MM.1S (cell line): ENCODE data around the gene TEAD4.

Experiments used
- DNase-seq: peaks from one replicate; pipeline ENCODE4 v3.0.0-alpha.2; 2015
- H2AFZ ChIP-seq: fragments of 300-600 bp; sonication (generic); 2 replicates; pipeline ENCODE4 v1.6.0; 2016; ENCODE audit warnings: antibody characterized with exemption, low read length
- H3F3A ChIP-seq: fragments of 300-600 bp; sonication (generic); 2 replicates; pipeline ENCODE4 v1.6.1; 2016; ENCODE audit warnings: mild to moderate bottlenecking, antibody characterized with exemption, low read length, moderate library complexity, mixed read lengths; ENCODE audit not compliant: insufficient read depth
- H3K27ac ChIP-seq: fragments of 300-600 bp; sonication (generic); 2 replicates; pipeline ENCODE4 v1.5.1; 2016; ENCODE audit warnings: mild to moderate bottlenecking, low read length
- H3K27me3 ChIP-seq: fragments of 300-600 bp; sonication (generic); replicated peaks from 2 replicates; pipeline ENCODE4 v1.6.0; 2016; ENCODE audit warnings: low read length; ENCODE audit not compliant: insufficient read depth
- H3K36me3 ChIP-seq: fragments of 300-600 bp; sonication (generic); replicated peaks from 2 replicates; pipeline ENCODE4 v1.6.1; 2016; ENCODE audit warnings: mild to moderate bottlenecking, low read length, mixed read lengths; ENCODE audit not compliant: insufficient read depth
- H3K4me1 ChIP-seq: fragments of 300-600 bp; sonication (generic); 2 replicates; pipeline ENCODE4 v1.6.1; 2016; ENCODE audit warnings: low read length, mixed read lengths
- H3K4me2 ChIP-seq: fragments of 300-600 bp; sonication (generic); 2 replicates; pipeline ENCODE4 v1.6.0; 2016; ENCODE audit warnings: low read depth, low read length
- H3K4me3 ChIP-seq: fragments of 300-600 bp; sonication (generic); 2 replicates; pipeline ENCODE4 v1.5.1; 2016; ENCODE audit warnings: low read length, mixed read lengths
- H3K79me2 ChIP-seq: fragments of 300-600 bp; sonication (generic); 2 replicates; pipeline ENCODE4 v1.6.1; 2016; ENCODE audit warnings: mixed run types, low read length, mixed read lengths
- H3K9ac ChIP-seq: fragments of 300-600 bp; sonication (generic); 2 replicates; pipeline ENCODE4 v1.6.1; 2016; ENCODE audit warnings: low read length, mixed read lengths
- H3K9me2 ChIP-seq: fragments of 300-600 bp; sonication (generic); replicated peaks from 2 replicates; pipeline ENCODE4 v1.6.1; 2016; ENCODE audit warnings: mild to moderate bottlenecking, low read length, mixed read lengths; ENCODE audit not compliant: insufficient read depth
- H3K9me3 ChIP-seq: fragments of 300-600 bp; sonication (generic); replicated peaks from 2 replicates; pipeline ENCODE4 v1.6.1; 2016; ENCODE audit warnings: mild to moderate bottlenecking, low read length, mixed read lengths; ENCODE audit not compliant: insufficient read depth
- H4K20me1 ChIP-seq: fragments of 300-600 bp; sonication (generic); 2 replicates; pipeline ENCODE4 v1.6.1; 2016; ENCODE audit warnings: mild to moderate bottlenecking, low read length, moderate library complexity, mixed read lengths; ENCODE audit not compliant: insufficient read depth
- CTCF ChIP-seq: fragments of 300-600 bp; sonication (generic); IDR thresholded peaks from 2 replicates; pipeline ENCODE4 v1.5.1; 2016; ENCODE audit warnings: antibody characterized with exemption, low read length, mixed read lengths
- EZH2 ChIP-seq: fragments of 300-600 bp; sonication (generic); optimal IDR thresholded peaks from 2 replicates; pipeline ENCODE3; 2017; ENCODE audit warnings: low read depth, mild to moderate bottlenecking, antibody characterized with exemption, low read length, mixed read lengths
- EZH2phosphoT487 ChIP-seq: fragments of 300-600 bp; sonication (generic); IDR thresholded peaks from 2 replicates; pipeline ENCODE4 v1.6.1; 2018; ENCODE audit warnings: antibody characterized with exemption, low read length

Gene TEAD4

GRCh38 chr12:2940564-2940963 is 18.6 kb upstream of the TEAD4 start:
- H3K4me1 ChIP-seq, result no peaks in the 10 kb centered on the region
- no peaks in the 10 kb centered on the region for H4K20me1 ChIP-seq
- no peaks in the 10 kb centered on the region; the same call in 1 of the 2 replicates for H3F3A ChIP-seq
- no peaks in the 10 kb centered on the region for H3K36me3 ChIP-seq
- no peak for DNase-seq
- no peak overlapping the region for H3K4me3 ChIP-seq
- H3K9ac ChIP-seq, result no peak overlapping the region
- H3K27me3 ChIP-seq, result no peaks in the 10 kb centered on the region
- no peaks in the 10 kb centered on the region for H3K9me3 ChIP-seq
- TF ChIP-seq CTCF (no peak), EZH2phosphoT487 (no peak), EZH2 (no peak)
- no peak overlapping the region for H2AFZ ChIP-seq
- H3K9me2 ChIP-seq, result no peaks in the 10 kb centered on the region
- no peak overlapping the region for H3K27ac ChIP-seq
- no peak overlapping the region for H3K4me2 ChIP-seq
- H3K79me2 ChIP-seq, result no peaks in the 10 kb centered on the region

GRCh38 chr12:2941524-2941923 is 17.7 kb upstream of the TEAD4 start:
- TF ChIP-seq CTCF (no peak), EZH2phosphoT487 (no peak), EZH2 (no peak)

GRCh38 chr12:2944401-2945047 is 14.7 kb upstream of the TEAD4 start:
- no peaks in the 10 kb centered on the region for H3K79me2 ChIP-seq
- DNase-seq, result peak; percentile 82
- no peaks in the 10 kb centered on the region for H4K20me1 ChIP-seq
- TF ChIP-seq CTCF, result peak; percentile 81
- TF ChIP-seq EZH2phosphoT487, result no peak
- TF ChIP-seq EZH2, result no peak
- H3K9me3 ChIP-seq, result no peaks in the 10 kb centered on the region
- no peaks in the 10 kb centered on the region for H3K36me3 ChIP-seq
- peak overlapping the region; percentile 29; the same call in 1 of the 2 replicates for H3K9ac ChIP-seq
- no peaks in the 10 kb centered on the region; the same call in 1 of the 2 replicates for H3F3A ChIP-seq
- H3K27ac ChIP-seq, result no peak overlapping the region
- H3K9me2 ChIP-seq, result no peaks in the 10 kb centered on the region
- H3K27me3 ChIP-seq, result no peaks in the 10 kb centered on the region
- 0 out of 2 replicates have a peak overlapping the region, but pooled peaks have one; percentile 5 for H2AFZ ChIP-seq
- H3K4me1 ChIP-seq, result no peaks in the 10 kb centered on the region
- H3K4me3 ChIP-seq, result no peak overlapping the region
- H3K4me2 ChIP-seq, result peak overlapping the region; percentile 15; the same call in 1 of the 2 replicates

More at GRCh38 chr12:2941524-2941923, 17.7 kb upstream of the TEAD4 start:
- Histone ChIP-seq H3K4me3 (no peak overlapping the region), H3K9me2 (no peaks in the 10 kb centered on the region), H3K79me2 (no peaks in the 10 kb centered on the region), H3K27ac (no peak overlapping the region), H3K36me3 (no peaks in the 10 kb centered on the region), H3K27me3 (no peaks in the 10 kb centered on the region), H3K4me1 (no peaks in the 10 kb centered on the region), H2AFZ (no peak overlapping the region), H3K9ac (no peak overlapping the region), H3K9me3 (no peaks in the 10 kb centered on the region), H3K4me2 (no peak overlapping the region), H4K20me1 (no peaks in the 10 kb centered on the region), H3F3A (no peaks in the 10 kb centered on the region; the same call in 1 of the 2 replicates)
- DNase-seq, result no peak
